Measurements from ENCODE around the gene ATG14.

Gene ATG14

DNA sequence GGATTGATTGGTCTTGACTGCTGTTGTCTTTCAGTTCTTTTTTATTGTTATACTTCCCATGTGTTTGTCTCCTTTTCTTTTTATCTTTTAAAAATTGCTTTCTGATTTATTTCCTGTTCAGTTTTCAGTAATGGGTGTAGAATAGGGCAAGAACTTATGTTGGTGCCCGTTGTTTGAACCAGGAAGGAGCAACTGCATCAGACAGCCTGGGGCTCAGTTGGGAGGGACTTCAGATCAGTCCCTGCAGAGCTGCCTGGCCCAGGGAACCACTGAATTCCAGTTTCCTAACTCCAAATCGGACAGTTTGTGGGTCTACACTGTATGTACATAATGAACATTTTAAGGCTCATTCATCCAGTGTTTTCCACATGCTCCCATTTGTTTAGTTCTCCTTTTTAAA lies 75.5 kb downstream of the ATG14 start:
- no peak overlapping the region for H3K4me3 ChIP-seq (ENCODE audit: low read depth, low read length)
- in situ Hi-C loops (cut with HindIII; ENCODE audit: low sequenced_read_pairs) = no loop called here
- no peak for DNase-seq (ENCODE audit: low read depth)
- TF ChIP-seq, protein P1, sequence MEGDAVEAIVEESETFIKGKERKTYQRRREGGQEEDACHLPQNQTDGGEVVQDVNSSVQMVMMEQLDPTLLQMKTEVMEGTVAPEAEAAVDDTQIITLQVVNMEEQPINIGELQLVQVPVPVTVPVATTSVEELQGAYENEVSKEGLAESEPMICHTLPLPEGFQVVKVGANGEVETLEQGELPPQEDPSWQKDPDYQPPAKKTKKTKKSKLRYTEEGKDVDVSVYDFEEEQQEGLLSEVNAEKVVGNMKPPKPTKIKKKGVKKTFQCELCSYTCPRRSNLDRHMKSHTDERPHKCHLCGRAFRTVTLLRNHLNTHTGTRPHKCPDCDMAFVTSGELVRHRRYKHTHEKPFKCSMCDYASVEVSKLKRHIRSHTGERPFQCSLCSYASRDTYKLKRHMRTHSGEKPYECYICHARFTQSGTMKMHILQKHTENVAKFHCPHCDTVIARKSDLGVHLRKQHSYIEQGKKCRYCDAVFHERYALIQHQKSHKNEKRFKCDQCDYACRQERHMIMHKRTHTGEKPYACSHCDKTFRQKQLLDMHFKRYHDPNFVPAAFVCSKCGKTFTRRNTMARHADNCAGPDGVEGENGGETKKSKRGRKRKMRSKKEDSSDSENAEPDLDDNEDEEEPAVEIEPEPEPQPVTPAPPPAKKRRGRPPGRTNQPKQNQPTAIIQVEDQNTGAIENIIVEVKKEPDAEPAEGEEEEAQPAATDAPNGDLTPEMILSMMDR (IDR thresholded peaks at IDR 0.05; ENCODE audit: low read depth, low read length, missing control alignments) = no peak

GRCh38 chr14:55333711-55334485 lies 77.7 kb downstream of the ATG14 start:
- H3K4me3 ChIP-seq (ENCODE audit: low read depth, low read length) = no peak overlapping the region
- DNase-seq (ENCODE audit: low read depth) = no peak
- TF ChIP-seq, protein P1 (IDR thresholded peaks at IDR 0.05; ENCODE audit: low read depth, low read length, missing control alignments) = no peak
- in situ Hi-C loops (cut with HindIII; ENCODE audit: low sequenced_read_pairs) = no loop called here

- no peak for DNase-seq (ENCODE audit: low read depth)
- in situ Hi-C loops (cut with HindIII; ENCODE audit: low sequenced_read_pairs) = no loop called here
Measured at GRCh38 chr14:55332654-55333570, 78.7 kb downstream of the ATG14 start.

DNA sequence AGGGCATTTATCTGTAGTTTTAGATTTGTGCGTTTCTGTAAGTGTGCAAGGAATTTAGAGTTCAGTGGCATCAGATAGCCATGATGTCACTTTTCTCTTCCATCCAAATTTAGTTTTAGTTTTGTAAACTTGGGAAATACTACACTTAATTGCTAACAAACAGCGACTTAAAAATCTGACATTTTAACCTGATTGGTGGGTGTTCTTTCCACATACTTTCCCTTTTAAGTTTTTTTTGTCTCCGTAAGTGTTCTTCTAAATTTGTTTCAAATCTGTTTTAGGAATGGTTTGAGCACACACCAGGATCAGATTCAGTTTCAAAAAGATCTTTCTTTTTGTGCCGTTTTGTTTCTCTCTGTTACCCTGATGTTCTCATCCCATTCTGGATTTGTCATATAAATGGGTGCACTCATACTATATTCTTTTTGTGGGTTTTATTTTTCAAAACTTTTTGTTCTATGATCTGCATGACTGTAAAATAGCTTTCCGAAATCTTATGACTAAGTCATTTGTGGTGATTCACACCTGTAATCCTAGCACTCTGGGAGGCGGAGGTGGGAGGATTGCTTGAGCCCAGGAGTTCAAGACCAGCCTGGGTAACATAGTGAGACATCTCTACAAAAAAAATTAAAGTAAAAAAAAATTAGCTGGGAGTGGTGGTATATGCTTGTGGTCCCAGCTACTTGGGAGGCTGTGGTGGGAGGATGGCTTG lies 81.5 kb downstream of the ATG14 start:
- no peak for DNase-seq (ENCODE audit: low read depth)
- no peak overlapping the region for H3K4me3 ChIP-seq (ENCODE audit: low read depth, low read length)
- in situ Hi-C loops (cut with HindIII; ENCODE audit: low sequenced_read_pairs) = no loop called here
- TF ChIP-seq, protein P1 (IDR thresholded peaks at IDR 0.05; ENCODE audit: low read depth, low read length, missing control alignments) = no peak

More at GRCh38 chr14:55332654-55333570, 78.7 kb downstream of the ATG14 start:
- H3K4me3 ChIP-seq (ENCODE audit: low read depth, low read length) = no peak overlapping the region
- TF ChIP-seq, protein P1 (IDR thresholded peaks at IDR 0.05; ENCODE audit: low read depth, low read length, missing control alignments) = no peak

DNA sequence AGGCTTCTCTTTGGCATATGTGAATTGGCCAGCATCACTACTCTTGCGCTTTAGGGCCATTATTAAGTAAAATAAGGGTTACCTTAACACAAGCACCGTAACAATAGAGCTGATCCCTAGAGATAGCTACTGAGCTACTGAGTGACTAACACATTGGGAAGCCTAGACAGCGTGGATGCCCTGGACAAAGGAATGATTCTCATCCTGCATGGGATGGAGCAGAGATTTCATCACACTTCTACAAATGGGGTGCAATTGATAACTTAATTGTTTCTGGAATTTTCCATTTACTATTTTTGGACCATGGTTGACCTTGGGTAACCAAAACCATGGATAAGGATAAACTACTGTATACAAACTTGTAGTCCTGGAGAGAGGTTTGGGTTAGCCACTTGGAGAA lies 83.3 kb downstream of the ATG14 start:
- in situ Hi-C loops (cut with HindIII; ENCODE audit: low sequenced_read_pairs) = no loop called here
- DNase-seq (ENCODE audit: low read depth) = no peak
- TF ChIP-seq, protein P1 (IDR thresholded peaks at IDR 0.05; ENCODE audit: low read depth, low read length, missing control alignments) = no peak
- H3K4me3 ChIP-seq (ENCODE audit: low read depth, low read length) = no peak overlapping the region

GRCh38 chr14:55327179-55327578 lies 84.5 kb downstream of the ATG14 start:
- H3K4me3 ChIP-seq (ENCODE audit: low read depth, low read length) = no peak overlapping the region
- in situ Hi-C loops (cut with HindIII; ENCODE audit: low sequenced_read_pairs) = no loop called here
- DNase-seq (ENCODE audit: low read depth) = no peak
- TF ChIP-seq, protein P1 (IDR thresholded peaks at IDR 0.05; ENCODE audit: low read depth, low read length, missing control alignments) = no peak
